Caco-2 (cell line): ENCODE results near the gene MAD1L1. TPM values are rescaled to one million over a fixed set of nuclear protein-coding genes. Genes with fewer than 3 reads are reported as not detected.
"Not testable (repeated sequence)": the region's sequence is repeated elsewhere in the genome, so short reads cannot be mapped to it uniquely, and the experiment has no call there.

ENCODE experiments used
- BruUV-seq: library from RNA; stranded (reverse); fragments of 400-500 nt; replicated peaks from 2 replicates; lab custom pipeline; 2021; lab: Mats Ljungman, UMichigan
- CTCF ChIA-PET: fragments of 300-600 bp; sonication (Branson Sonifier 250); formaldehyde crosslinking; loops from one replicate; lab custom pipeline; 2022; ENCODE audit warnings: antibody characterized with exemption; lab: Charles Lee
- POLR2A ChIA-PET: fragments of 300-600 bp; sonication (Branson Sonifier 250); formaldehyde crosslinking; loops from one replicate; lab custom pipeline; 2022; ENCODE audit warnings: antibody characterized with exemption; lab: Charles Lee
- DNase-seq, 2 experiments: peaks; one replicate each; pipeline versions ENCODE4 v3.0.0 to v3.0.0-alpha.2; 2020 to 2022
- H3K27me3 ChIP-seq: replicated peaks from 2 replicates; pipeline ENCODE4 v1.6.0; 2011; ENCODE audit warnings: low read length; ENCODE audit not compliant: control insufficient read depth, insufficient read depth
- H3K36me3 ChIP-seq: 2 replicates; pipeline ENCODE4 v1.5.1; 2011; ENCODE audit warnings: low read length; ENCODE audit not compliant: control insufficient read depth, insufficient read depth
- H3K4me1 ChIP-seq: fragments of 250-450 bp; sonication (Bioruptor Pico); 2 replicates; pipeline ENCODE4 v1.5.1; 2020; ENCODE audit warnings: mild to moderate bottlenecking
- H3K4me3 ChIP-seq: 2 replicates; pipeline ENCODE4 v1.5.1; 2011; ENCODE audit warnings: low read depth, mild to moderate bottlenecking, control low read depth, low read length
- H3K9me3 ChIP-seq: fragments of 250-450 bp; sonication (Bioruptor Pico); 2 replicates; pipeline ENCODE4 v1.5.1; 2020; ENCODE audit warnings: mild to moderate bottlenecking, moderate library complexity
- H3K27ac Mint-ChIP-seq: one replicate; pipeline ENCODE4 v1.8.0; 2022; ENCODE audit warnings: mixed read lengths; ENCODE audit not compliant: unreplicated experiment
- H3K27me3 Mint-ChIP-seq: one replicate; pipeline ENCODE4 v1.8.0; 2022; ENCODE audit warnings: mixed read lengths; ENCODE audit not compliant: insufficient read depth, unreplicated experiment
- H3K36me3 Mint-ChIP-seq: one replicate; pipeline ENCODE4 v1.8.0; 2022; ENCODE audit warnings: mild to moderate bottlenecking, mixed read lengths; ENCODE audit not compliant: insufficient read depth, unreplicated experiment
- H3K4me1 Mint-ChIP-seq: one replicate; pipeline ENCODE4 v1.8.0; 2022; ENCODE audit warnings: low read depth, mixed read lengths; ENCODE audit not compliant: unreplicated experiment
- H3K4me3 Mint-ChIP-seq: one replicate; pipeline ENCODE4 v1.8.0; 2022; ENCODE audit warnings: mild to moderate bottlenecking, moderate library complexity, mixed read lengths; ENCODE audit not compliant: unreplicated experiment
- H3K9me3 Mint-ChIP-seq: one replicate; pipeline ENCODE4 v1.8.0; 2022; ENCODE audit warnings: mixed read lengths; ENCODE audit not compliant: unreplicated experiment
- intact Hi-C: fragments of 100-400 bp; cut with micrococcal nuclease; formaldehyde crosslinking; loops from one replicate; pipeline ENCODE4 v1.10.0; 2022; ENCODE audit not compliant: unreplicated experiment
- total RNA-seq: library from RNA; stranded (reverse); gene quantifications from 2 replicates; pipeline ENCODE4 v1.2.3, GENCODE V29; 2022
- TF ChIP-seq, protein P1 (sequence below), 2 experiments: fragments of 200-600 bp in 1 of 2; IDR thresholded peaks; 1 replicate in 1 of 2; 2 replicates in 1 of 2; pipeline versions ENCODE4 v1.5.1 to v1.8.0; 2011 to 2022; ENCODE audit warnings: antibody characterized with exemption in 1 of 2, control low read depth in 1 of 2, inconsistent platforms in 1 of 2, low read depth in 1 of 2, low read length in 1 of 2, mild to moderate bottlenecking in 1 of 2, moderate library complexity in 1 of 2; ENCODE audit not compliant: insufficient read depth in 1 of 2, severe bottlenecking in 1 of 2, unreplicated experiment in 1 of 2

MAD1L1 gene
- total RNA-seq, 1 experiment from 2014 or later, result 58.6 TPM

DNA sequence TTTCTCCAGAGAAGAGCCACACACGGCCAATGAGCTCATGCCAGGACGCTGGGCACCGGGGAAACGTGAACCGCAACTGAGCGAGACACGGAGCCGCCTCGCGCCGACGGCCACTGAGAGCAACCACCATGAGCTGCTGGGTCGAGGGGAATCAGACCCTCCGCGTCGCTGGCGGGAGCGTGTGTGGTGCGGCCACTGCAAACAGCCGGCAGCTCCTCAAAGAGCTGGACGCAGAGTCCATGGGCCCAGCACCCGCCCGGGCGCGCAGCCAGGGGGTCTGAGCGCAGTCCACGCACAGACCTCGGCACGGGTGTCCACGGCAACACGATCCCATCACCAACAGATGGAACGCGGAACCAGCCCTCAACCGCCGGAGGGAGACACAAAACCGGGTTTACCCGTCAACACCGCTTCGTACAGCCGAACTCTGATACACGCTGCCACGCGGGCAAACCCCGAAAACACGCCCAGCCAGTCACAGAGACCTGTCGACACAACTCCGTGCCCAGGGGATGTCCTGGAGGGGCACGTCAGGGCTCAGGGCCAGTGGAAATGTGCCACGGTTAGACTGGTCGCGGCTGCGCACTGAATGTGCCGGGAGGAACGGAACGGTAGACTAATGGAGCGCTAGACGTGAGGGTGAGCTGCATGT is 415.6 kb downstream of the MAD1L1 start:
- no peaks in the 10 kb centered on the region for H3K27me3 Mint-ChIP-seq
- H3K36me3 Mint-ChIP-seq, result no peaks in the 10 kb centered on the region
- Histone ChIP-seq H3K4me1 (no peaks in the 10 kb centered on the region), H3K4me3 (no peak overlapping the region), H3K27me3 (no peaks in the 10 kb centered on the region), H3K9me3 (no peaks in the 10 kb centered on the region), H3K36me3 (no peaks in the 10 kb centered on the region)
- no TSS peak for BruUV-seq
- H3K9me3 Mint-ChIP-seq, result no peaks in the 10 kb centered on the region
- TF ChIP-seq, protein P1, sequence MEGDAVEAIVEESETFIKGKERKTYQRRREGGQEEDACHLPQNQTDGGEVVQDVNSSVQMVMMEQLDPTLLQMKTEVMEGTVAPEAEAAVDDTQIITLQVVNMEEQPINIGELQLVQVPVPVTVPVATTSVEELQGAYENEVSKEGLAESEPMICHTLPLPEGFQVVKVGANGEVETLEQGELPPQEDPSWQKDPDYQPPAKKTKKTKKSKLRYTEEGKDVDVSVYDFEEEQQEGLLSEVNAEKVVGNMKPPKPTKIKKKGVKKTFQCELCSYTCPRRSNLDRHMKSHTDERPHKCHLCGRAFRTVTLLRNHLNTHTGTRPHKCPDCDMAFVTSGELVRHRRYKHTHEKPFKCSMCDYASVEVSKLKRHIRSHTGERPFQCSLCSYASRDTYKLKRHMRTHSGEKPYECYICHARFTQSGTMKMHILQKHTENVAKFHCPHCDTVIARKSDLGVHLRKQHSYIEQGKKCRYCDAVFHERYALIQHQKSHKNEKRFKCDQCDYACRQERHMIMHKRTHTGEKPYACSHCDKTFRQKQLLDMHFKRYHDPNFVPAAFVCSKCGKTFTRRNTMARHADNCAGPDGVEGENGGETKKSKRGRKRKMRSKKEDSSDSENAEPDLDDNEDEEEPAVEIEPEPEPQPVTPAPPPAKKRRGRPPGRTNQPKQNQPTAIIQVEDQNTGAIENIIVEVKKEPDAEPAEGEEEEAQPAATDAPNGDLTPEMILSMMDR (IDR thresholded peaks at IDR 0.05; ENCODE audit: insufficient read depth in 1 of 2, low read depth in 1 of 2, low read length in 1 of 2, severe bottlenecking in 1 of 2, unreplicated experiment in 1 of 2), result no peak
- ChIA-PET POLR2A (no interaction called here), CTCF (interaction anchor here (0.7 kb wide), 1 partner anchor 252 kb away, joined by 4 read pairs; no protein-coding TSS in a partner anchor)
- H3K4me1 Mint-ChIP-seq, result no peaks in the 10 kb centered on the region
- intact Hi-C loops, result no loop called here
- H3K27ac Mint-ChIP-seq, result no peak overlapping the region
- DNase-seq, result no peak
- H3K4me3 Mint-ChIP-seq, result no peak overlapping the region

DNA sequence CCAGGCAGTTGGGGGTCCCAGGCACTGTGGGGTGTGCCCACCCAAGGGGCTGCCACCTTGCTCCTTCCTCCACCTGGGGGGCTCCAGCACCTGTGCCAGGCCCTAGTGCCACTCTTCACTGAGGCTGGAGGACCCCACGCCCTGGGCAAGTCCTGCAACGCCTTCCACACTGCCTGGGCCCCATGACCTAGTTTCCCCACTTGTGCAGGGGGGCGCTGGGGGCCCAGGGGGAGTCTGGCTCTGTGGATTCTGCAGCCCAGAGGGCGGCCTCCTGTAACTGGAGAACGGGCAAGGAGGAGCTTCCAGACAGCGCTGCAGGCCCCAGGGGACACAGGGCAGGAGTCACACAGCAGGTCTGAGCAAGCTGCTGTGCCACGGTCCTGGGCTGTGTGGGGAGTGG is 416.3 kb downstream of the MAD1L1 start:
- H3K9me3 ChIP-seq, H3K4me3 Mint-ChIP-seq, H3K27me3 ChIP-seq, intact Hi-C loops, DNase-seq, H3K36me3 Mint-ChIP-seq, H3K4me1 ChIP-seq, H3K27ac Mint-ChIP-seq, H3K27me3 Mint-ChIP-seq, H3K36me3 ChIP-seq, H3K9me3 Mint-ChIP-seq, POLR2A ChIA-PET, BruUV-seq, H3K4me3 ChIP-seq, H3K4me1 Mint-ChIP-seq: not testable (repeated sequence)
- CTCF ChIA-PET, result interaction anchor here (0.6 kb wide), 1 partner anchor 394 kb away, joined by 3 read pairs; no protein-coding TSS in a partner anchor

DNA sequence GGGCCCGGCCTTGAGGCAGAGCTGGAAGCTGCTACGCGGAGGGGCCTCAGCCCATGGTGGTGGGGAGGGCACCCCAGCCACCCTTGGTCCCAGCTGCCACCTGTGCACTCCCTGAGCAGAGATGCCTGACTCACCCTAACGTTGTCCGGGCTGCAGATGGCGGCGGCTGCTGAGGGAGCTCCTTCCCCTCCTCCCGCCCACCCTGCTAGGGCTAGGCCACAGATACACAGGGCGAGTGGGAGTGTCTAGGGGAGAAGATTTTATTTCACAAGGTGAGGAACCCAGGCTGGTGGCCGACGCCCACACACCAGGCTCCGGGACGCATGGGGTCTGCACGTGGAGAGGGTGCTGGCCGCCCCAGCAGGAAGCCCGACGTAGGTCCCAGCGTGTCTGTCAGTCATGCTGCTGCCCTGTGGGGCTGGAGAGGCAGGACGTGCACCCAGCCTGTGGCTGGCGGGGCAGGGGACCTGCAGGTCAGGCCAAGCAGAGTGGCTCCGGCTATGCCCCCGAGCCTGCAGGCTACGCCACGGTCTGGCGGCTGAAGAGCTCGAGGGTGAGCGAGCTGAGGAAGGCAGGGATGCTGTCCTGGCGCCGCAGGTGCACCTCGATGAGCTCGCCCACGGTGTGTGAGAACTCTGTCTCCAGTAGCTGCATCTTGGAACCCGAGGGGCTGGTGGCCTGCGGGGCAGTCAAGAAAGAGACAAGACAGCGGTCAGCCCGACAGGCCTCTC is 417.0 kb downstream of the MAD1L1 start:
- H3K27me3 ChIP-seq, DNase-seq, intact Hi-C loops, H3K27me3 Mint-ChIP-seq, H3K4me1 ChIP-seq, POLR2A ChIA-PET, H3K36me3 Mint-ChIP-seq, H3K4me3 Mint-ChIP-seq, BruUV-seq, H3K36me3 ChIP-seq, H3K4me3 ChIP-seq, H3K27ac Mint-ChIP-seq, H3K4me1 Mint-ChIP-seq, H3K9me3 Mint-ChIP-seq, H3K9me3 ChIP-seq: not testable (repeated sequence)
- CTCF ChIA-PET, result interaction anchor here (0.6 kb wide), 1 partner anchor 394 kb away, joined by 3 read pairs; no protein-coding TSS in a partner anchor

DNA sequence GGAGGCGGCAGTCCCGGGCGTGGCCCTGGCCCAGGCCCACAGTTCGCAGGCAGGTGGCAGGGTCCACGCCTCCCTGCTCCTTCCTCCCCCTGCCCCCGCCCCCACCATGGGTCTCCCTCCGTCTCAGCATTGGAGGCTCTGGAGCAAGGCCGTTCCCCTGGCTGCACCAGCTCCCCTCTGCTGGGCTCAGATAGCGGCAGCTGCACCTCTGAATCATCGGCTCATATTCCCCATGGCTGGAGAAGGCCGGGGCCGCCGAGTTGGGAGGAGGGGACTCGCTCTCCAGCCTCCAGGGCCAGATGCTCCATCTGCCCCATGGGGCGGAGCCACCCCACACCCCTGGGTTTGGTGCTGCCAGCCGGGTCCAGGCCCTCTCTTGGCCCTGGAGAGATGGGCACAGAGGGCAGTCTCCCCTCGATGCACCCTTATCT is 417.7 kb downstream of the MAD1L1 start:
- Mint-ChIP-seq H3K4me3 (no peak overlapping the region), H3K27me3 (no peaks in the 10 kb centered on the region), H3K27ac (no peak overlapping the region), H3K9me3 (no peaks in the 10 kb centered on the region), H3K36me3 (no peaks in the 10 kb centered on the region), H3K4me1 (no peaks in the 10 kb centered on the region)
- no peaks in the 10 kb centered on the region for H3K4me1 ChIP-seq
- no peak for DNase-seq
- intact Hi-C loops, result no loop called here
- ChIA-PET POLR2A (no interaction called here), CTCF (no interaction called here)
- H3K9me3 ChIP-seq, result no peaks in the 10 kb centered on the region
- TF ChIP-seq, protein P1 (IDR thresholded peaks at IDR 0.05; ENCODE audit: insufficient read depth in 1 of 2, low read depth in 1 of 2, low read length in 1 of 2, severe bottlenecking in 1 of 2, unreplicated experiment in 1 of 2), result no peak
- no peaks in the 10 kb centered on the region for H3K27me3 ChIP-seq
- no peak overlapping the region for H3K4me3 ChIP-seq
- no peaks in the 10 kb centered on the region for H3K36me3 ChIP-seq
- BruUV-seq, result no TSS peak
